GM18868 (cell line): ENCODE data around the gene EAF1.
"Not testable (repeated sequence)": the region's sequence is repeated elsewhere in the genome, so short reads cannot be mapped to it uniquely, and the experiment has no call there.

Experiments used
- ATAC-seq: cut with Tn5 transposase; IDR thresholded peaks from one replicate; pipeline ENCODE4 v1.9.1; 2021; ENCODE audit warnings: mild to moderate bottlenecking, moderate library complexity; ENCODE audit not compliant: unreplicated experiment

EAF1 gene

DNA sequence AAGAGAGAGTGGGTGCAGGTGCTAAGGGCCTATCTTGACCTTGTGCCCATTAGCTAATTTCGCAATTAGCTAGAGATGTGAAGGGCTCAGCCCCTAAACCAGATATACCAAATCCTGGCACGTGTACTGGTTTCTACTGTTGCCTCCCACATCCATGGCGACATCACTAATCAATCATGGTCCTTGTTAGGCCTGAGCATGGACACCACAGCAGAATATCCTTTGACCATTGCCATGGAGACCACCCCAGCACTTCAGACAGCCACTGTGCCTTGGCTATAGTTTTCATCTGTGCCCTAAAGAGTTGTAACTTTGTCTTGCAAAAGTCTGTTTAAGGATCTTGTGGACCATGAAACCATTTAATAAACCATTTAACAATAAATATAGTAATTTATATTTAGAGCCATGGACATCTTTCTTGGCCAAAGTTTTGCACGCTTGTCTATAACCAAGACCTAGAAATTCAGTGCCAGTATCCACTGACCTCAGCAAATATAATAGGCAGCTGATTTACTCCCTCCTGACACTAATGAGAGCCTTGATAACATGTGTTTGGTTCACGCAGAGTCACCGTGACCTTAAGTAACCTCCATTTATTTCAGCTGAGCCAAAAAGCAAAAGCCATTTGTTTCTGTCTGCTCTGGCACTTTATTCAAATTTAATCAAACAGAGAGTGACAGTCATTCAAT lies 50.7 kb downstream of the EAF1 start:
- no peak for ATAC-seq

- no peak for ATAC-seq
Observed at GRCh38 chr3:15478640-15478979, 51.2 kb downstream of the EAF1 start.

DNA sequence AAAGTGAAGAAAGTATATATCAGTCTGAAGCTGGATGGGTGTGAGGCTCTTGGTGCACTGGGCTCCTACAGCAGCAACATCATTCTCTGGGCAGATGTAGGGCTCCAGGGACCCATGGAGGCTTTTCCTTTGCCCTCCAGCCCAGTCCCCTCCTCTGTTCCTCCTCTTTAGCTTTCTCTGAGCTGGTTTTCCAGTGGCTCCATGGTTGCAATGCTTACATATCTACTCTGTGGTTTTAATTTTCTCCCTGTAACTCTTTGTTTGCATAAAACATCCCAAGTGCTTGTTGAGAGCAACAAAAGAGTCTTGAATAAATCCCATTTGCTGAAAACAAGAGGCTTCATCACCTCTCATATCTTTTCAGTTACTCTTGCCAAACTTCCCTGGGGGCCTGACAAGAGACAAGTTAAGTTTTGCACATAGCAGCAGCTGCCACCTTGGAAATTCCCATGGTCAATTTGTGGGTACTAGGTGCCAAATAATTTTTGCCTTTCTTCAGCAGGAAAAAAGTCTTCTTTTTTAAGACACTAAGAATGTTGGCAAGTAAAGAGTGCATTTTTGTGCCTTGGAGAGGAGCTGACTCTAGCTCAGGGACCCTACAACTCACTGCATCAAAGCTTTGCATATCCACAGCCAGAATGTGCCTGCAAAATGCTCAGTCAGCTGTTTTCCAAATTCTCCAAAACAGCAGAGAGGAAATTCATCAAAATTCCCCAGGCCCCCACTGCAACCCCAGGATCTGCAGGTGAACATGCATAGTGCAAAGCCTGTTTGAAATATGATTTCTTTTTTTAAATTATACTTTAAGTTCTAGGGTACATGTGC lies 52.2 kb downstream of the EAF1 start:
- ATAC-seq = no peak

- ATAC-seq = not testable (repeated sequence)
Observed at GRCh38 chr3:15484551-15484950, 57.2 kb downstream of the EAF1 start.

DNA sequence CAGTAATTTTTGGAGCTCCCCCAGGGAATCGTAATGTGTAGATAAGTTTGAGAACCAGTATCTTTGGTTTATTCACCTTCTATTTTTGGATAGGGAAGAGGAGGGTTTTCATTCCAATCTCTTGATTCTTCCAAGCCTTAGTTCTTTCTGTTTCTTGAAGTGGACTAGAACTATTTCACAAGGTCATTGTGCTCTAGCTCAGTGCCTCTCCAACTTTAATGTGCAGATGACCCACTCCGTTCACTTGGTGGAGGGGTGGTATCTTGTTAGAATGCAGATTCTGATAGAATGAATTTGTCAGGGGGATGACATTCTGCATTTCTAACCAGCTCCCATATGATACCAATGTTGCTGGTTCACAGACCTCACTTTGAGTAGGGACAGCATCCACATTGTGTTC lies 58.6 kb downstream of the EAF1 start:
- no peak for ATAC-seq

DNA sequence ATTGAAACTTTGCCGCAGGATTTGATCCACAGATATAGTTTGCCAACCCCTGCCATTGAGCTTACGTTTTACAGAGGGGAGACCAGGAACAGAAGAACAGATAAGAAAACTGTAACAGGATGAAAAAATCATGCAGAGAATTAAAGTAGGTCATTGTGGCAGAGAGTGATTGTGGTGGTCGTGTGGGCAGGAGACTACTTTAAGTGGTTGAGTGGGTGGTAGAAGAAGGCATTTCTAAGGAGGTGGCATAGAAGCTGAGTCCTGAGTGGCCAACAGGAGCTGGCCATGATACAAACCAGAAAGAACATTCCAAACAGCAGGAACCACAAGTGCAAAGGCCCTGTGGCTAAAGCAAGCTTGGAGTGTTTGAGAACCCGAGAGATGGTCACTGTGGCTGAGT lies 59.6 kb downstream of the EAF1 start:
- ATAC-seq = no peak

DNA sequence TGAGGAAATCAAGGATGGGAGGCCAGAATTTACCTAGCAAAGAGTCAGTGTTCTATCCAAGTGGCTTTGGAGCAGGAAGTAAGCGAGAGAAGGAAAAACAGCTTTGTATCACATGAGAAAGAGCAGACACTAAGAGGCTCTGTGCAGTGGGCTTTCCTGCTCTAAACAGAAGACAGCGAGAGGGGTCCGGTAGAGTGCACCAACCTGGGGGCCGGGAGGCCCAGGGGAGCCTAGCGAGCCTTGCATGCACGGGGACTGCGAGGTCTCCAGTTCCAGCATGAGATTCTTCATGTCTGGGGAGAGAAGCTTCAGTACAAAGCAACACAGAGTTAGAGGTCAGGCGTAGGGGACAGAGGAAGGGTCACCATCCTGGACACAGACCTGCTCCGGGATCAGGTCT lies 60.6 kb downstream of the EAF1 start:
- ATAC-seq = no peak

DNA sequence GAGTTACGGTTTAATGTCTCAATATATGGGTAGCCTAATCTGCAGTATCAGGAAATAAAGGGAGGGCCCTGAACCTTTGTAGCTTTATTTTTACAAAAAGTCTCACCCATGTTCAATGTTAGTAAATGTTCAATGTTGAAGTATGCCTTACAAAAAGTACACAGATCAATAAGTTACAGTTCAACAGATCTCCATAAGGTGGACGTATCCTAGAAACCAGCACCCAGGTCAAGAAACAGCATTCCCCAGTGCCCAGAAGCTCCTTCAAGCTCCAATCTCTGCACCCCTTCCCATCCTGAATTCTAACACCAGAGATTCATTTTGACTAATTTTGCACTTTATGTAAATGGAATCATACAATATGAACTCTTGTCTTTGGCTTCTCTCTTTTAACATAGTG lies 62.8 kb downstream of the EAF1 start:
- no peak for ATAC-seq

DNA sequence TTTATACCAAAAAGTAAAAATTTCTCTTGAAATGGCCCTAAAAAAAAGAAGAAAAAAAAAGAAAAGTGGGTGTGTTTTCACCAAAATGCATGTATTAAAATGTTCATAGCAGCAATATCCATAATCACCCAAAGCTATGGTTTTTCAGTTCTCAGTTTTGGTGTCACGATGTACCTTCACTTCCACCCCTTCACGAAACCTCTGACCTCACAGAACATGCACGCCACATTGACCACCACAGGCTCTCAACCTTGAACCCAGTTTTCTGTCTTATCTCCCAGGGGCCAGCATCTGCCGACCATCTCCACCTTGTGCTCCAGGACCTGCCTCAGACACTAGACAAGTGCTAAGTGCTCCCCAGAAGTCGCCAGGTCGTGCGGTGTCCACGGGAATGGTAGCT lies 63.7 kb downstream of the EAF1 start:
- ATAC-seq = no peak
